ENCODE results near the gene GOLGA6L10. TPM values are rescaled to one million over a fixed set of nuclear protein-coding genes. Genes with fewer than 3 reads are reported as not detected.
"Not testable (repeated sequence)": the region's sequence is repeated elsewhere in the genome, so short reads cannot be mapped to it uniquely, and the experiment has no call there.

Gene GOLGA6L10, protein sequence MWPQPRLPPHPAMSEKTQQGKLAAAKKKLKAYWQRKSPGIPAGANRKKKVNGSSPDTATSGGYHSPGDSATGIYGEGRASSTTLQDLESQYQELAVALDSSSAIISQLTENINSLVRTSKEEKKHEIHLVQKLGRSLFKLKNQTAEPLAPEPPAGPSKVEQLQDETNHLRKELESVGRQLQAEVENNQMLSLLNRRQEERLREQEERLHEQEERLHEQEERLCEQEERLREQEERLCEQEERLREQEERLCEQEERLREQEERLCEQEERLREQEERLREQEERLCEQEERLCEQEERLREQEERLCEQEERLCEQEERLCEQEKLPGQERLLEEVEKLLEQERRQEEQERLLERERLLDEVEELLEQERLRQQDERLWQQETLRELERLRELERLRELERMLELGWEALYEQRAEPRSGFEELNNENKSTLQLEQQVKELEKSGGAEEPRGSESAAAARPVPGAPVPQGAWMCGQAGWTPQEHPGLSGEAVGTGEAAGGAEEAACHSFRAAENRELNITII
- 1 to 10 TPM in 1 of 4 donors, under 1 TPM in 3; 0.16 to 1.5 (median 0.45) TPM for total RNA-seq

GRCh38 chr15:82349375-82349774 lies at the start of gene GOLGA6L10:
Gene GOLGA6L10, minus strand, starts transcription at chr15:82349475. Its CDS starts 100 bp downstream, at chr15:82349375.
- TF ChIP-seq CTCF (IDR thresholded peaks at IDR 0.05; ENCODE audit: low read depth), result not testable (repeated sequence)

DNA sequence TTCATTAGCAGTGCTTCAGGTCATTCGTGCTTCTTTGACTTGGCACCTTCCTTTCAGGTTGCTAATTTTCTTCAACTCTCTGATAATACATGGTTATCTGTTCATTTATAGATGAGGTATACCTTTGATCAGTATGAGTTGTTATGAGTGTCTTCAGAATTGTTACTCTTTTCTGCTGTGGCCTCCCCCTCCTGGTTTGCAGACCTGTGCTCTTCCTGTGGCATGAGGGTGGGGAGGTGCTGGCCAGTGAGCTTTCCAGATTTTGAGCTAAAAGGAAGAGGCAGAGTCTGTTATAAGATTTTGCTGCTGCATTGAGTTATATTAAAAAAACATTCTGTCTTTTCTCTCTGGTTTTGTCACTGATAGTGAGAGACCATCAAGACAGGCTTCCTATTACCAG lies 49.5 kb upstream of the GOLGA6L10 start:
- TF ChIP-seq CTCF (IDR thresholded peaks at IDR 0.05; ENCODE audit: low read depth), result no peak

DNA sequence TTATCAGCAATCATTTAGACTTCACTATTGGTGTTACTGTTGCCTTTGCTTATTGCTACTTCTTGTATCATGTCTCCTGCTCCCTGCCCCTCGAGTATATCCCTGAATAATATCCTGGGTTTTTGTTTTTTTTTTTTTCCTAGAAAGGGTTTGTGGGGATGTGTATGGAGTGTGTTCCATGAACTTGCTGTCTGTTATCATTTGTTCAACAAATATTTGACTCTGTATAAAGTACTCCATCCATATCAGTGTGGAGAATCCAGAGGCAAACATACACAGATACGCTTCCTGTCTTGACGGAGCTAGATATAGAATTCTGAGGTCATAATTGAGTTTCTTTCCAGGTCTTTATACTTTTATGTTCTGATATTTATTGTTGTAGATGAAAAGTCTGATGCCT lies 48.5 kb upstream of the GOLGA6L10 start:
- TF ChIP-seq CTCF (IDR thresholded peaks at IDR 0.05; ENCODE audit: low read depth), result no peak

GRCh38 chr15:82393671-82394070 lies 44.4 kb upstream of the GOLGA6L10 start:
- no peak for TF ChIP-seq CTCF (IDR thresholded peaks at IDR 0.05; ENCODE audit: low read depth)

DNA sequence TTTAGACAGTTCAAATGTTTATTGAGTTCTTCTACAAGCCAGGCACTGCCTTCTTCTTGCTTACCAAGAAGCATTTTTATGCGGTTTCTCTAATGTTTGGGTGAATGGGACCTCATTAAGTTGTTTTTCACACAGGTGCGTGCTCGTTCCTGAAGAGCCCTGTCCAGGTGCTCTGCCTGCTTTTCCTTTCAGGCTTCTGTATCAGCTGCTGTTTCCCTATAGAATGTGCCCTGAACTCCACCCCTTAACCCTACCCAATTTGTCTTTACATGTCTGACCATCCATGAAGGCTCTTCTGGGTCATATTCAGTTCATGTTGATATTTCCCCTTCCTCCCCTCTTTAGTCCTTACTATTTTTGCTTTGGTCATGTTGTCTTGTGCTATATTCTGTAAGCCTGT lies 22.4 kb upstream of the GOLGA6L10 start:
- no peak for TF ChIP-seq CTCF (IDR thresholded peaks at IDR 0.05; ENCODE audit: low read depth)

GRCh38 chr15:82317091-82317489 lies 32.2 kb downstream of the GOLGA6L10 start:
- no peak for TF ChIP-seq CTCF (IDR thresholded peaks at IDR 0.05; ENCODE audit: low read depth)

DNA sequence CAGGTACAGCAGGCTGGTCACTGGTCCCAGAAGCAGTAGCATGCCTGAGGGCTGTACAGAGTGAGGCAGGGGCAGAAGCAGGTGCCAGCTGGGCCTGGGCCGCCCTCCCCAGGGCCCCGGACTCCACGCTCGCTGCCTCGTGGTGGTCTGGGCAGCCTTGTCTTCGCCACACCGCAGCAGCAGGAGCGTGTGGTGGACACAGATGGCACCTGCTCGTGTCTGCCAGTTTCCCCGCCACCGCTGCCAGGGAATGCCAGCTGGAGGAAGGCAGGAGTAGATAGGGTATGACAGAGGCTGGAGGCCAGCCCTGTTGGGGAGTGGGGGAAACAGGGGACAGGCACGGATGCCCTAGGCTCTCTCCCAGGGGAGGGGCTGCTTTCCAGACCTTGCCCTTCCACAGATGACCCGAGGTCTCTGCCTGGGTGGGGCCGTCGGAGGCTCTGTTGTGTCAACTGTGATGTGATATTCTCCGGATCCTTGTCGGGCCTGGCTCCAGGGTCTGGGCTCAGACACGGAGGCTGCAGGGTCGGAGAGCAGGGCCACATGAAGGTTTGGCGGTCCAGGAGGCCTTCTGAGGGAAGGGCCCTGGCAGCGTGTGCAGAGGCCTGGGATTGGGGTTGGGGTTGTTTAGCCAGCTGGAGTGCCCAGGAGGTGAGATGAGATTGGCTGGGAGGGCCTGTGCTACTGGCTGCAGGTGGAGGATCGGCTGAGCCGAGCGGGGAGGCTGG lies 33.6 kb downstream of the GOLGA6L10 start:
- TF ChIP-seq CTCF (IDR thresholded peaks at IDR 0.05; ENCODE audit: low read depth), result no peak

Data from subcutaneous adipose tissue (tissue), 4 donors.